Renal pelvis (tissue), 12 donors: ENCODE data around the gene EPS8L1. TPM values are rescaled to one million over a fixed set of nuclear protein-coding genes. Genes with fewer than 3 reads are reported as not detected.
"Not testable (repeated sequence)": the region's sequence is repeated elsewhere in the genome, so short reads cannot be mapped to it uniquely, and the experiment has no call there.

Experiments used
- DNase-seq: peaks from one replicate; pipeline ENCODE4 v3.0.0-alpha.2; 2013
- long read RNA-seq, 16 experiments: transcript quantifications; one replicate each; lab custom pipeline, GENCODE V29; 2026
- polyA plus RNA-seq, 3 donors: library from polyadenylated mRNA; unstranded; fragments of 120-200 nt; gene quantifications; one replicate each; pipeline ENCODE4 v1.2.1, GENCODE V29; 2013; ENCODE audit not compliant: insufficient read length in 3 of 3

Gene EPS8L1
- 10 to 100 TPM; 56.1 to 91.8 (median 73.3) TPM for polyA plus RNA-seq
- long read RNA-seq, donor 1, partial matches to known transcripts: 0 of 1 reads
- long read RNA-seq, donor 1, other reads (novel, unspliced or antisense): 0 of 1 reads
- long read RNA-seq, donor 2, partial matches to known transcripts: 0 of 6 reads
- long read RNA-seq, donor 2, other reads (novel, unspliced or antisense): 0 of 6 reads
- long read RNA-seq, donor 3, transcript EPS8L1-206 (2 exons, 745 nt): major isoform, 6 of 10 reads
- long read RNA-seq, donor 3, partial matches to known transcripts: 0 of 10 reads
- long read RNA-seq, donor 3, other reads (novel, unspliced or antisense): 0 of 10 reads
- long read RNA-seq, donor 4, transcript EPS8L1-206 (2 exons, 745 nt): major isoform, 8 of 27 reads
- long read RNA-seq, donor 4, transcript EPS8L1-201 (20 exons, 2,536 nt): minor isoform, 5 of 27 reads
- long read RNA-seq, donor 4, partial matches to known transcripts: 13 of 27 reads
- long read RNA-seq, donor 4, other reads (novel, unspliced or antisense): 0 of 27 reads
- long read RNA-seq, donor 5, partial matches to known transcripts: 0 of 2 reads
- long read RNA-seq, donor 5, other reads (novel, unspliced or antisense): 0 of 2 reads
- long read RNA-seq, donor 6, partial matches to known transcripts: 0 of 8 reads
- long read RNA-seq, donor 6, other reads (novel, unspliced or antisense): 0 of 8 reads
- long read RNA-seq, donor 7, transcript EPS8L1-206 (2 exons, 745 nt): major isoform, 5 of 7 reads
- long read RNA-seq, donor 7, partial matches to known transcripts: 0 of 7 reads
- long read RNA-seq, donor 7, other reads (novel, unspliced or antisense): 0 of 7 reads
- long read RNA-seq, donor 8, partial matches to known transcripts: 0 of 1 reads
- long read RNA-seq, donor 8, other reads (novel, unspliced or antisense): 0 of 1 reads
- long read RNA-seq, donor 9, partial matches to known transcripts: 13 of 17 reads
- long read RNA-seq, donor 9, other reads (novel, unspliced or antisense): 0 of 17 reads
- long read RNA-seq, donor 10, transcript EPS8L1-206 (2 exons, 745 nt): major isoform, 6 of 12 reads
- long read RNA-seq, donor 10, partial matches to known transcripts: 5 of 12 reads
- long read RNA-seq, donor 10, other reads (novel, unspliced or antisense): 0 of 12 reads
- long read RNA-seq, donor 11, partial matches to known transcripts: 0 of 3 reads
- long read RNA-seq, donor 11, other reads (novel, unspliced or antisense): 0 of 3 reads
- long read RNA-seq, donor 12, transcript EPS8L1-206 (2 exons, 745 nt): major isoform, 5 of 8 reads
- long read RNA-seq, donor 12, partial matches to known transcripts: 0 of 8 reads
- long read RNA-seq, donor 12, other reads (novel, unspliced or antisense): 0 of 8 reads
- long read RNA-seq, donor 13, transcript EPS8L1-206 (2 exons, 745 nt): major isoform, 7 of 15 reads
- long read RNA-seq, donor 13, partial matches to known transcripts: 7 of 15 reads
- long read RNA-seq, donor 13, other reads (novel, unspliced or antisense): 0 of 15 reads
- long read RNA-seq, donor 14, transcript EPS8L1-206 (2 exons, 745 nt): major isoform, 6 of 7 reads
- long read RNA-seq, donor 14, partial matches to known transcripts: 0 of 7 reads
- long read RNA-seq, donor 14, other reads (novel, unspliced or antisense): 0 of 7 reads
- long read RNA-seq, donor 15, transcript EPS8L1-206 (2 exons, 745 nt): major isoform, 5 of 59 reads
- long read RNA-seq, donor 15, transcript EPS8L1-201 (20 exons, 2,536 nt): major isoform, 5 of 59 reads
- long read RNA-seq, donor 15, partial matches to known transcripts: 42 of 59 reads
- long read RNA-seq, donor 15, other reads (novel, unspliced or antisense): 6 of 59 reads
- long read RNA-seq, donor 16, transcript EPS8L1-206 (2 exons, 745 nt): major isoform, 11 of 12 reads
- long read RNA-seq, donor 16, partial matches to known transcripts: 0 of 12 reads
- long read RNA-seq, donor 16, other reads (novel, unspliced or antisense): 0 of 12 reads

- peak; percentile 87 for DNase-seq
These were observed at the start of gene EPS8L1 for GRCh38 chr19:55075371-55075998. EPS8L1 (plus strand) TSS chr19:55075869; CDS start chr19:55076445, 576 bp downstream.

- DNase-seq: not testable (repeated sequence)
These were observed 48.6 kb upstream of the EPS8L1 start for GRCh38 chr19:55027140-55027471.

- no peak for DNase-seq
These were observed 48.0 kb upstream of the EPS8L1 start for GRCh38 chr19:55027472-55028337.

GRCh38 chr19:55028757-55029156, 46.9 kb upstream of the EPS8L1 start:
- no peak for DNase-seq

GRCh38 chr19:55031178-55031577, 44.5 kb upstream of the EPS8L1 start:
- no peak for DNase-seq

- DNase-seq: no peak
These were observed 43.4 kb upstream of the EPS8L1 start for GRCh38 chr19:55032170-55032800.

- DNase-seq: not testable (repeated sequence)
These were observed 42.6 kb upstream of the EPS8L1 start for GRCh38 chr19:55032976-55033643.

GRCh38 chr19:55034751-55035150, 40.9 kb upstream of the EPS8L1 start:
- DNase-seq: no peak

- DNase-seq: no peak
These were observed 39.6 kb upstream of the EPS8L1 start for GRCh38 chr19:55036058-55036457.

GRCh38 chr19:55037603-55038002, 38.1 kb upstream of the EPS8L1 start:
- DNase-seq: not testable (repeated sequence)

- not testable (repeated sequence) for DNase-seq
These were observed 35.0 kb upstream of the EPS8L1 start for GRCh38 chr19:55040654-55041053.

- DNase-seq: no peak
These were observed 34.4 kb upstream of the EPS8L1 start for GRCh38 chr19:55041244-55041626.

- peak; percentile 5 for DNase-seq
These were observed 33.9 kb upstream of the EPS8L1 start for GRCh38 chr19:55041627-55042343.

- DNase-seq: no peak
These were observed 33.4 kb upstream of the EPS8L1 start for GRCh38 chr19:55042344-55042678.

- DNase-seq: no peak
These were observed 33.0 kb upstream of the EPS8L1 start for GRCh38 chr19:55042688-55043087.

- no peak for DNase-seq
These were observed 31.4 kb upstream of the EPS8L1 start for GRCh38 chr19:55044286-55044685.
